Neural cell (in vitro differentiated cells): Measurements from ENCODE around the gene GPN1. TPM values are rescaled to one million over a fixed set of nuclear protein-coding genes. Genes with fewer than 3 reads are reported as not detected.
A peak's percentile ranks its signal among the peaks of the same experiment; 100 is the strongest.

Experiments
- H2AFZ ChIP-seq: fragments of 200-600, 300-800 bp; sonication (generic), shearing (Covaris generic); 2 replicates; pipeline ENCODE4 v1.6.0; 2014; ENCODE audit warnings: low read depth, mild to moderate bottlenecking, antibody characterized with exemption, low read length, moderate library complexity
- H3F3A ChIP-seq: fragments of 200-600 bp; shearing (Covaris generic); 2 replicates; pipeline ENCODE4 v1.6.1; 2016; ENCODE audit warnings: mild to moderate bottlenecking, moderate library complexity, mixed read lengths, antibody characterized with exemption, low read length; ENCODE audit not compliant: insufficient read depth, poor library complexity, severe bottlenecking
- H3K27ac ChIP-seq: fragments of 200-600, 300-800 bp; sonication (generic), shearing (Covaris generic); 2 replicates; pipeline ENCODE4 v1.5.1; 2014; ENCODE audit warnings: mild to moderate bottlenecking, low read length, moderate library complexity
- H3K27me3 ChIP-seq: fragments of 300-800, 200-600 bp; sonication (generic), shearing (Covaris generic); 2 replicates; pipeline ENCODE4 v1.6.0; 2014; ENCODE audit warnings: mild to moderate bottlenecking, low read depth, low read length, moderate library complexity; ENCODE audit not compliant: insufficient read depth
- H3K36me3 ChIP-seq: fragments of 300-800, 200-600 bp; sonication (generic), shearing (Covaris generic); 2 replicates; pipeline ENCODE4 v1.5.1; 2014; ENCODE audit warnings: mild to moderate bottlenecking, antibody characterized with exemption, low read length, moderate library complexity; ENCODE audit not compliant: insufficient read depth
- H3K4me2 ChIP-seq: fragments of 300-800, 200-600 bp; sonication (generic), shearing (Covaris generic); 2 replicates; pipeline ENCODE4 v1.6.0; 2014; ENCODE audit warnings: mild to moderate bottlenecking, low read length
- H3K4me3 ChIP-seq: fragments of 300-800, 200-600 bp; sonication (generic), shearing (Covaris generic); 2 replicates; pipeline ENCODE4 v1.5.1; 2014; ENCODE audit warnings: mild to moderate bottlenecking, low read length, moderate library complexity
- H3K79me2 ChIP-seq: fragments of 200-600 bp; shearing (Covaris generic); replicated peaks from 2 replicates; pipeline ENCODE4 v1.6.0; 2014; ENCODE audit warnings: mild to moderate bottlenecking, low read length, moderate library complexity; ENCODE audit not compliant: insufficient read depth
- H3K9ac ChIP-seq: fragments of 300-800, 200-600 bp; sonication (generic), shearing (Covaris generic); 2 replicates; pipeline ENCODE4 v1.6.1; 2016; ENCODE audit warnings: mild to moderate bottlenecking, low read length, mixed read lengths
- H3K9me2 ChIP-seq: fragments of 200-600 bp; shearing (Covaris generic); 2 replicates; pipeline ENCODE4 v1.6.1; 2016; ENCODE audit warnings: mild to moderate bottlenecking, low read length, mixed read lengths; ENCODE audit not compliant: insufficient read depth
- H3K9me3 ChIP-seq: fragments of 200-600, 300-800 bp; sonication (generic), shearing (Covaris generic); 2 replicates; pipeline ENCODE4 v1.6.1; 2016; ENCODE audit warnings: mild to moderate bottlenecking, mixed run types, low read length, moderate library complexity, mixed read lengths
- H4K20me1 ChIP-seq: fragments of 200-600 bp; shearing (Covaris generic); 2 replicates; pipeline ENCODE4 v1.6.1; 2016; ENCODE audit warnings: mild to moderate bottlenecking, mixed run types; ENCODE audit not compliant: insufficient read depth
- CTCF ChIP-seq: fragments of 450-650 bp; IDR thresholded peaks from 2 replicates; pipeline ENCODE4 v1.5.1; 2014; ENCODE audit warnings: antibody characterized with exemption, mild to moderate bottlenecking, moderate library complexity; ENCODE audit not compliant: poor library complexity, severe bottlenecking
- EP300 ChIP-seq: fragments of 450-650 bp; conservative IDR thresholded peaks from 2 replicates; pipeline ENCODE4 v1.6.1; 2014; ENCODE audit warnings: antibody characterized with exemption, mild to moderate bottlenecking, moderate library complexity; ENCODE audit not compliant: poor library complexity, severe bottlenecking
- EZH2 ChIP-seq: fragments of 200-600, 300-800 bp; shearing (Covaris generic), sonication (generic); IDR thresholded peaks from 2 replicates; pipeline ENCODE4 v1.6.1; 2014; ENCODE audit warnings: antibody characterized with exemption, low read length, borderline replicate concordance, mild to moderate bottlenecking; ENCODE audit not compliant: insufficient read depth, poor library complexity, severe bottlenecking
- MXI1 ChIP-seq: fragments of 450-650 bp; conservative IDR thresholded peaks from 2 replicates; pipeline ENCODE4 v1.6.1; 2014; ENCODE audit warnings: antibody characterized with exemption, mild to moderate bottlenecking; ENCODE audit not compliant: poor library complexity, severe bottlenecking
- POLR2AphosphoS5 ChIP-seq: IDR thresholded peaks from 2 replicates; pipeline ENCODE4 v1.6.1; 2012
- RAD21 ChIP-seq: fragments of 450-650 bp; conservative IDR thresholded peaks from 2 replicates; pipeline ENCODE4 v1.6.1; 2014; ENCODE audit warnings: antibody characterized with exemption, mild to moderate bottlenecking, moderate library complexity
- REST ChIP-seq: IDR thresholded peaks from 2 replicates; pipeline ENCODE4 v1.6.1; 2012; ENCODE audit warnings: borderline replicate concordance
- SMC3 ChIP-seq: fragments of 450-650 bp; conservative IDR thresholded peaks from 2 replicates; pipeline ENCODE4 v1.6.1; 2014; ENCODE audit warnings: antibody characterized with exemption, mild to moderate bottlenecking, moderate library complexity; ENCODE audit not compliant: poor library complexity
- TAF1 ChIP-seq: IDR thresholded peaks from 2 replicates; pipeline ENCODE4 v1.6.1; 2012; ENCODE audit warnings: low read depth
- polyA plus RNA-seq: library from polyadenylated mRNA; depleted of rRNA; stranded (reverse); fragments of >200 nt; gene quantifications from 2 replicates; pipeline ENCODE4 v1.2.3, GENCODE V29; 2014

Gene GPN1
- polyA plus RNA-seq, 1 donor from 2014 or later: 48.2 TPM

GRCh38 chr2:27583390-27583915 lies 45.4 kb upstream of the GPN1 start:
- H3K79me2 ChIP-seq: peaks cover 27% of the 10 kb centered on the region
- H3F3A ChIP-seq: no peaks in the 10 kb centered on the region
- H2AFZ ChIP-seq: peak overlapping the region; percentile 36
- no peaks in the 10 kb centered on the region for H4K20me1 ChIP-seq
- peak overlapping the region; percentile 31 for H3K27ac ChIP-seq
- peak overlapping the region; percentile 17 for H3K4me2 ChIP-seq
- TF ChIP-seq REST (no peak), MXI1 (no peak), SMC3 (no peak), POLR2AphosphoS5 (no peak), TAF1 (no peak), CTCF (no peak), EZH2 (no peak), RAD21 (no peak), EP300 (no peak)
- H3K9ac ChIP-seq: peak overlapping the region; percentile 59
- H3K27me3 ChIP-seq: no peaks in the 10 kb centered on the region
- H3K9me3 ChIP-seq: peaks cover 4% of the 10 kb centered on the region
- no peaks in the 10 kb centered on the region for H3K9me2 ChIP-seq
- H3K36me3 ChIP-seq: no peaks in the 10 kb centered on the region
- H3K4me3 ChIP-seq: peak overlapping the region; percentile 66

GRCh38 chr2:27584597-27584996 lies 44.3 kb upstream of the GPN1 start:
- Histone ChIP-seq H3K79me2 (peaks cover 34% of the 10 kb centered on the region), H3K4me3 (peak overlapping the region; percentile 66), H3K27me3 (no peaks in the 10 kb centered on the region), H3K36me3 (no peaks in the 10 kb centered on the region), H2AFZ (no peak overlapping the region), H3K9me3 (no peaks in the 10 kb centered on the region), H4K20me1 (no peaks in the 10 kb centered on the region), H3K9me2 (no peaks in the 10 kb centered on the region), H3F3A (no peaks in the 10 kb centered on the region), H3K9ac (no peak overlapping the region), H3K4me2 (peak overlapping the region; percentile 17), H3K27ac (no peak overlapping the region)
- no peak for TF ChIP-seq EZH2
- TF ChIP-seq POLR2AphosphoS5: no peak
- no peak for TF ChIP-seq TAF1
- no peak for TF ChIP-seq CTCF
- no peak for TF ChIP-seq SMC3
- no peak for TF ChIP-seq MXI1
